Sigmoid colon (tissue), 4 donors: ENCODE results near the gene TMPRSS5.

ENCODE experiments used
- CTCF ChIP-seq, 4 experiments: fragments of 450-650 bp in 3 of 4; fragments of 200-600 bp in 1 of 4; IDR thresholded peaks; one replicate each; pipeline ENCODE4 v1.5.1; 2016 to 2019; ENCODE audit warnings: antibody characterized with exemption in 4 of 4, mild to moderate bottlenecking in 3 of 4, moderate library complexity in 2 of 4
- EP300 ChIP-seq, 4 donors: sonication (generic); formaldehyde crosslinking; IDR thresholded peaks; one replicate each; pipeline ENCODE4 v1.6.1; 2017; ENCODE audit warnings: antibody characterized with exemption in 4 of 4
- POLR2A ChIP-seq, 2 donors: fragments of 450-650 bp; IDR thresholded peaks; one replicate each; pipeline ENCODE4 v1.6.1; 2016; ENCODE audit warnings: antibody characterized with exemption in 2 of 2, mild to moderate bottlenecking in 2 of 2, moderate library complexity in 2 of 2
- POLR2AphosphoS5 ChIP-seq, 4 donors: sonication (generic); formaldehyde crosslinking; IDR thresholded peaks; one replicate each; pipeline ENCODE4 v1.6.1; 2017; ENCODE audit warnings: antibody characterized with exemption in 4 of 4

GRCh38 chr11:113701491-113701890 is 4.6 kb downstream of the TMPRSS5 start:
- no peak for TF ChIP-seq CTCF (IDR thresholded peaks at IDR 0.05)
- no peak for TF ChIP-seq POLR2A (IDR thresholded peaks at IDR 0.05)
- TF ChIP-seq EP300 (IDR thresholded peaks at IDR 0.05), result no peak
- no peak for TF ChIP-seq POLR2AphosphoS5 (IDR thresholded peaks at IDR 0.05)
